ENCODE measurements around the gene PLCH1.

Gene PLCH1

DNA sequence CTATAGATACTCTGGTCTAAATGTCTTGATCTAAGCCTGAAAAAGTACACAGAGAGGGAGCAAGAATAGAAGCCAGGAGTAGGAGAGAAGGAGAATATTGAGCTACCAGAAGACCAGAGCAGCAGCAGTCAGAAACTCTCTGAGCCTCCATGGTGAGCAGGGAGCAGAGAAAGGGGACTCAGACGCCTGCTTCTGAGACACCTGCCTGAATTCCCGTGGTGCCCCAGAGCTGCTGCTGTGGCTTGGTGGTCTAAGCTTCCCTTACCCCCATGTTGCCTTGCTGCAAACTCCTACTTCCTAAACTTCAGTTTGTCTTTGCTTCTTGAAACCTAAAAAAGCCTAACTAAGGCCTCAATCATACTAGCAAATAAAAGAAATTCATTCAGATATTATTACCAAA is 356.5 kb downstream of the PLCH1 start:
- TF ChIP-seq POLR2AphosphoS5 (IDR thresholded peaks at IDR 0.05; ENCODE audit: low read depth, low read length) (no peak), PAX5 (IDR thresholded peaks at IDR 0.05; ENCODE audit: insufficient read depth, low read length, severe bottlenecking) (no peak), TAF1 (IDR thresholded peaks at IDR 0.05; ENCODE audit: low read depth, low read length) (no peak), POLR2A (IDR thresholded peaks at IDR 0.05; ENCODE audit: low read depth, low read length) (no peak), POU2F2 (IDR thresholded peaks at IDR 0.05; ENCODE audit: low read depth, low read length) (no peak), SPI1 (IDR thresholded peaks at IDR 0.05; ENCODE audit: low read depth, low read length) (no peak)
- FAIRE-seq: no peak

DNA sequence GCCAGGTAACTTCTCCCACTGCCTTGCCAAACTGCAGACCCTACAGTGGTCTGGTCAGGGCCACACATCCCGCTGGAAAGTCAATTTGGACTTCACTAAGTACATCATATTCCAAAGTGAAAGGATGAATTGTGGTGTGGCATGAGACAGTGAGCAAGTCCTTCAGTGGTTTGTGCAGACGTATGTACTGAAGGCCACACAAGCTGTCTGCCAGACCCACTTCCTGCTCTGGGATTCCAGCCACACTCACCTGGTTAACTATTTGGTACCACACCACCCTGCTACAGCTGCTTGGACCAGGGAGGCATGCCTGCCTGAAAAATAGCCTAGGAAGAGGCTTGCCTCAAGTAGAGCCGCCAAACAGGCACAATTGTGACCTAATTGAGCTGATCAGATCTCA is 357.3 kb downstream of the PLCH1 start:
- no peak for FAIRE-seq
- no peak for DNase-seq (ENCODE audit: insufficient read length, low spot score)

More for the DNA sequence above, 356.5 kb downstream of the PLCH1 start:
- DNase-seq (ENCODE audit: insufficient read length, low spot score): no peak

DNA sequence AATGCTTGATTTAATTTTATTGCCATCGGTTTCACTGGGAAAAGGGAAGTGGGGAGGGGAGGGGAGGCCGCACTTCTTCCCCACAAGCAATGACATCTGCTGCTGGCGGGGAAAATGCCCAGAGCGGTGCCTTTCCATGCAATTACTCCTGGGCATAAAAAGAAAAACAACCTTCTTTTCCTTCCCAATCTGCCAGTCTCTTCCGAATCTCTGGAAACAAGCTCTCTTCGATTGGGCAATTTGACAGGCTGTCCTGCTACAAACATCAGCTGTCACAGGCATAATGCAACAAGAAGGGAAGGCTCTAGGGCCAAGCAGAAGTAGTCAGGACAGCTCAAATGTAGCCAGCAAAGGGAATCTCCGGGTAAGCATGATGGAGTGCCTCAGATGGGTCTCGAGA is 358.0 kb downstream of the PLCH1 start:
- FAIRE-seq: no peak
- DNase-seq (ENCODE audit: insufficient read length, low spot score): no peak
- TF ChIP-seq TAF1 (IDR thresholded peaks at IDR 0.05; ENCODE audit: low read depth, low read length): no peak
- TF ChIP-seq PAX5 (IDR thresholded peaks at IDR 0.05; ENCODE audit: insufficient read depth, low read length, severe bottlenecking): no peak
- no peak for TF ChIP-seq POLR2AphosphoS5 (IDR thresholded peaks at IDR 0.05; ENCODE audit: low read depth, low read length)
- TF ChIP-seq POLR2A (IDR thresholded peaks at IDR 0.05; ENCODE audit: low read depth, low read length): no peak
- TF ChIP-seq POU2F2 (IDR thresholded peaks at IDR 0.05; ENCODE audit: low read depth, low read length): no peak

More for the DNA sequence above, 357.3 kb downstream of the PLCH1 start:
- TF ChIP-seq PAX5 (IDR thresholded peaks at IDR 0.05; ENCODE audit: insufficient read depth, low read length, severe bottlenecking): no peak

DNA sequence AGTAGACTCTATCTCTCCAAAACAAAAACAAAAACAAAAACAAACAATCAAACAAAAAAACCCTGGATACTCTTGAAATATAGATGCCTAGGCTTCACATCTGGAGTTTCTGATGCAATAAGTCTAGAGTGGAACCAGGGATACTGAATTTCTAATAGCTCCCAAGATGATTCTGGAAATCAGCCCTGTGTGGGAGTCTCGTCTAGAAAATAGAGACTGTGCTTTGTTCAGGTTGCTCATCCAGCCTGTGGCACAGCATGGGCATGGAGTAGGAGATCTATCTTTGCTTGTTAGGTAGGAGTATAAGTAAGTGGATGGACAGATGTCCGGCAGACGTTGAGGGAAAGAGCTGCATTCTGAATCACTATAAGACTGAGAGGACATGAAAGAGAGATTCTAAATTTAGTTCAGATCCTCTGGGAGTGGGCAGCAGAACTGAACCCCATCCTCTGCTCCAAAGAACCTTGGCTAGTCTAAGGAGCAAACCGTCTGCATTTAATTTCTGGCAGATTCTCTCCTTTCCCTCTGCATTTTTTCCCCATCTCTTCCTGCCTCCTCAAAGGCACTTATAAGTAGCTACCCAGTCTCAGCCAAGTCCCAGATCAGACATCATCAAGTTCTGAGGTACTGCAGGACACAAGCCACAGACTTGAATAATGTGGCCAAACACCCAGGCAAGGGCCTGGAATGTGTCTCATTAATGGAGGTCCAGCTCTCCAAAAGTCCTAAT is 358.8 kb downstream of the PLCH1 start:
- no peak for FAIRE-seq
- no peak for DNase-seq (ENCODE audit: insufficient read length, low spot score)
- TF ChIP-seq PAX5 (IDR thresholded peaks at IDR 0.05; ENCODE audit: insufficient read depth, low read length, severe bottlenecking): no peak
- no peak for TF ChIP-seq POU2F2 (IDR thresholded peaks at IDR 0.05; ENCODE audit: low read depth, low read length)
- no peak for TF ChIP-seq TAF1 (IDR thresholded peaks at IDR 0.05; ENCODE audit: low read depth, low read length)
- TF ChIP-seq POLR2A (IDR thresholded peaks at IDR 0.05; ENCODE audit: low read depth, low read length): no peak
- TF ChIP-seq POLR2AphosphoS5 (IDR thresholded peaks at IDR 0.05; ENCODE audit: low read depth, low read length): no peak
- TF ChIP-seq SPI1 (IDR thresholded peaks at IDR 0.05; ENCODE audit: low read depth, low read length): no peak

DNA sequence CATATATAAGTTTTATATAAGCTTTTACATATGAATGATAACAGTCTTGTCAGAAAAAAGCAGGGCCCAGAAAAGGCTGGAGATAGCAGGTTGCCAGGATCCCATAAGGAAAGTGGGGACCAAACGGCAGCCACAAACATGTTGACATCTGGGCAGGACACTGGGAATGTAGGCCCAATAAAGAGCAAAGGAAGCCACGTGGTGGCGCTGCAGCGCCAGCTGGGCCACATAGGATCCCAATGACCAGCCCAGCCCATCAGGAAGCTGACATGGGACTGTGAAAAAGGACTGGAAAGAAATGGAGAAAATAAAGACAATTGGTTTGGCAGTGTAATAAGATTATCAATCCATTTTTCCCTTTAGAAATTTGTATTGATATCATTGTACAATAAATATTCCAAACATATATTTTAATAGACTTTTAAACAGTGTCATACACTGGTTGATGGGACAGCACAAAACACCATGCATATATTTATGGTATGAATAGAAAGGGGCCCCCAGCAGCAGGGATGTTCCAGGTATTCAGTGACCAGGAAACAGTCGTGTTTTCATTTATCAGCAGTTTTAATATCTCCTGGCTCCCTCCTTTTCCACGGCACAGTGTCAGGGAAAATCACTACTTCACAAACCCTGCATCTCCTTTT is 362.4 kb downstream of the PLCH1 start:
- FAIRE-seq: no peak
- DNase-seq (ENCODE audit: insufficient read length, low spot score): no peak
- no peak for TF ChIP-seq POLR2A (IDR thresholded peaks at IDR 0.05; ENCODE audit: low read depth, low read length)
- TF ChIP-seq TAF1 (IDR thresholded peaks at IDR 0.05; ENCODE audit: low read depth, low read length): no peak
- no peak for TF ChIP-seq POLR2AphosphoS5 (IDR thresholded peaks at IDR 0.05; ENCODE audit: low read depth, low read length)
- TF ChIP-seq PAX5 (IDR thresholded peaks at IDR 0.05; ENCODE audit: insufficient read depth, low read length, severe bottlenecking): no peak
- TF ChIP-seq SPI1 (IDR thresholded peaks at IDR 0.05; ENCODE audit: low read depth, low read length): no peak
- TF ChIP-seq POU2F2 (IDR thresholded peaks at IDR 0.05; ENCODE audit: low read depth, low read length): no peak

DNA sequence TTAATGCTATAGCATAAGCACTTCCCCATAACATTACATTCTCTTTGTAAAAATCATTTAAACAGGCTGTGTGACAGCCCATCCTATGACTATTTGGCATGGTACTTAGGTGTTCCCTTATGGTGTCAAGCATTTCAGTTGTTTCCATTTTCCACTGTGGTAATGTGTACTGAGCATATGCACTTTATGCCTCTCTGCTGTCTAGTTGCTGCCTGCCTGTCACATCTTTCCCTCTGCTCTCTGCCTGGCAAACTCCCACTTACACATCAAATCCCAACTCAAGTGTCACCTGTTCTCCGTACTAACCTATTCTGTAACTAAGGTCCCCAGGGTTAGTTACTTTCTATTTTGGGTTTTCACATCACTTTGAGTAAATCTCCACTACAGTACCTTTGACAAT is 367.0 kb downstream of the PLCH1 start:
- DNase-seq (ENCODE audit: insufficient read length, low spot score) (no peak), FAIRE-seq (no peak)
- TF ChIP-seq SPI1 (IDR thresholded peaks at IDR 0.05; ENCODE audit: low read depth, low read length) (no peak), TAF1 (IDR thresholded peaks at IDR 0.05; ENCODE audit: low read depth, low read length) (no peak), PAX5 (IDR thresholded peaks at IDR 0.05; ENCODE audit: insufficient read depth, low read length, severe bottlenecking) (no peak), POLR2A (IDR thresholded peaks at IDR 0.05; ENCODE audit: low read depth, low read length) (no peak), POU2F2 (IDR thresholded peaks at IDR 0.05; ENCODE audit: low read depth, low read length) (no peak), POLR2AphosphoS5 (IDR thresholded peaks at IDR 0.05; ENCODE audit: low read depth, low read length) (no peak)

DNA sequence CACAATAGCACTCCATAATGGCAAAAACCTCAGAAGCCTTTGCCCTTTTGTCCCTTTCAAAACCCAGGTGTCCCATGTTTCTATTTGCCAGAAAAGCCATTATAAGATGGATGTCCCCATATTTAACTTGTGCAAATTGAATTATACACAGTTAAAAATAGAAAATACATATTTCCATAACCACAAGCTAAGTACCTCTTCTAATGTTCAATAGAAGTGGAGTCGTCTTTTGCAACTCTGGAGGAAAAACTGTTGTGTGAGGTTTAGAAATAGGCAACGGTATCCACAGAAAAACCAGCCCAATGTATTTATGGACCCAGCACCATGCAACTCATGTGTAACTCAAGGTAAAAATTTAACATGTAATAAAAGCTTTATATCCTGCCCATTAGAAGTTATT is 367.8 kb downstream of the PLCH1 start:
- FAIRE-seq: no peak
- TF ChIP-seq POU2F2 (IDR thresholded peaks at IDR 0.05; ENCODE audit: low read depth, low read length): no peak
- no peak for DNase-seq (ENCODE audit: insufficient read length, low spot score)

DNA sequence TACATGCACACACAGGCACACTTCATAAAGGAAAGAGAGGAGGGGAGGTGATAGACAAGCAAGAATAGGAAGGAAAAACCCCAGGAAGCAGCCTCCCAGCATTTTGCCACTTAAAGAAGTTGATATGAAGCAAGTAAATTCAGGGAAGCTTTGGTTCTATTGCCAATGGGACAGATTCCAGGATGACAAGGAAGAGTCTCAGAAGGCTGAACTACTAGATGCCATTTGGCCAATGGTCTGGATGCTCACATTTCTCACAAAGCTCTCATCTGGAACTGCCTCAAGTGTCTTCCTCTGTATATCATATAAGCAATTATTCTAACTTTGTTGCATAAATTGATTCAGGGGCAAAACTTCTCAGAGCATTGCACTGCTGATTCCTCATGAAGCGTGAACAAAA is 372.6 kb downstream of the PLCH1 start:
- TF ChIP-seq SPI1 (IDR thresholded peaks at IDR 0.05; ENCODE audit: low read depth, low read length): no peak
- TF ChIP-seq TAF1 (IDR thresholded peaks at IDR 0.05; ENCODE audit: low read depth, low read length): no peak
- TF ChIP-seq POLR2AphosphoS5 (IDR thresholded peaks at IDR 0.05; ENCODE audit: low read depth, low read length): no peak
- TF ChIP-seq PAX5 (IDR thresholded peaks at IDR 0.05; ENCODE audit: insufficient read depth, low read length, severe bottlenecking): no peak
- no peak for TF ChIP-seq POU2F2 (IDR thresholded peaks at IDR 0.05; ENCODE audit: low read depth, low read length)
- no peak for TF ChIP-seq POLR2A (IDR thresholded peaks at IDR 0.05; ENCODE audit: low read depth, low read length)
- no peak for FAIRE-seq
- no peak for DNase-seq (ENCODE audit: insufficient read length, low spot score)

DNA sequence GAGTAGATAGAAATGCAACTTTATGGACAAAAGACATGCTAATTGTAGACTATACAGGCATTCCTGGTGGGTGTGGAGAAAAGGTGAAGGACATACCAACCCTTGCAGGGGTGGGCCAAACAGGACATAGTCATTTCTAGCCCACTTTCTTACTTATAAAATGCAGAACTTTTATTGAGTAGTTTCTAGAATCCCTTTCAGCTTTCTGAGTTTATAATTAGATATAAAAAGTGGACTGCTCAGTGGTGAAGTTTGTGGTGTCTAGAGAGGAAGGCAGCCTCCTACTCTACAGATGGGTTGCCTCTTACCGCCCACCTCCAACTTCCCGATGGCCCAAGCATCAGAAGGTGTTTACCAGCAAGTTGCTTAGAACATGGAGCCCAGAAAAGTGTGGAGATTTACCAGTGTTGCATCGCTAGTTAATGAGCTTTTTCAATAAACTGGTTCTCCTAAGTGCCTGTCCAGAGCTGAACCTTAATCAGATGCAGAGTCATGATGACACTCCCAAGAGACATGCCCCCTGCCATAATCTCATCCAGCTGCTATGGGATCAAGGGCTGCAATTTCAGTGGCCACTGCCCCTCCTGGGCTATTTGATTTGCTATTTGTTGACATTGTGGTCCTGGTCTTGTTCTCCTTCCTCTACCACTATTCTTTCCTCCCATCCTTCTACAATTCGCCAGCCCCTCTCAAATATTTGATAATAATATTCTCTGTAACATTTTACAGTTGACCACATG is 373.9 kb downstream of the PLCH1 start:
- no peak for TF ChIP-seq POLR2A (IDR thresholded peaks at IDR 0.05; ENCODE audit: low read depth, low read length)
- no peak for TF ChIP-seq TAF1 (IDR thresholded peaks at IDR 0.05; ENCODE audit: low read depth, low read length)
- TF ChIP-seq SPI1 (IDR thresholded peaks at IDR 0.05; ENCODE audit: low read depth, low read length): no peak
- TF ChIP-seq POU2F2 (IDR thresholded peaks at IDR 0.05; ENCODE audit: low read depth, low read length): no peak
- no peak for TF ChIP-seq PAX5 (IDR thresholded peaks at IDR 0.05; ENCODE audit: insufficient read depth, low read length, severe bottlenecking)
- TF ChIP-seq POLR2AphosphoS5 (IDR thresholded peaks at IDR 0.05; ENCODE audit: low read depth, low read length): no peak
- no peak for FAIRE-seq
- DNase-seq (ENCODE audit: insufficient read length, low spot score): no peak

Data from GM12891 (cell line).